HG03378 (cell line): Measurements from ENCODE around the gene NDUFA8.

Source experiments
- ATAC-seq: cut with Tn5 transposase; IDR thresholded peaks from one replicate; pipeline ENCODE4 v1.9.1; 2021; ENCODE audit warnings: mild to moderate bottlenecking, moderate library complexity; ENCODE audit not compliant: unreplicated experiment

NDUFA8 gene

DNA sequence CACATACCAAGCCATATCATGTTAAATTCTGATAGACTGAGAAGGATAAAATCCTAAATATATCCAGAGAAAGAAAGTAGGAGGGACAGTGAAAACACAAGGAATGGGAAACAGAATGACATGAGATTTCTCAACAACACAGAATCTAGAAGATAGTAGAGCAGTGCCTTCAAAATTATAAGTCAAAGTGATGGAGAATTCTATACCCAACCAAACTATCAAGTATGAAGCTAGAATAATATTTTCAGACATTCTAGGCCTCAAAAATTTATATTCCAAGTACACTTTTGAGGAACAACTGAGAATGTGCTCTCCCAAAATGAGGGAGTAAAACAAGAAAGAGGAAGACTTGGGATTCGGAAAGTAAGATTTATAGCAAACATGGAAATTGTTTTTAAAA lies 55.6 kb downstream of the NDUFA8 start:
- ATAC-seq: no peak

DNA sequence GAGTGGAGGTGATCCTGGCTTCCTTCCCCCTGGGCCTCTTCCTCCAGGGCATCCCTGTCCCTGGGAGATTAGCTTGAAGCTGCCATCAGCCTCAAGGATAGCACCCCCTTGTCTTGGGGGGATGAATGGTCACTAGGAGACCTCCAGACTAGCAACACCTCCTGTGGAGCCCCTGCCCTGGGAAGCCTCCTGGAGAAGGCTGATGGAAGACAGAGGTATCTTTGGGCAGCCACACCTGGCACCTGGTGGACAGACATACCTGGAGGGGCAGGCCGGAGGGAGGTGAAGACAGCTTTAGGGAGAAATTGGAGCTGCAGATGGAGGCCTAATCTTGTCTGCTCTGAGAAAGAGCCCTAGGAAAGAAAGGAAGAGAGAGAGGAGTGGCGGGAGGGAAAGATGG lies 57.4 kb downstream of the NDUFA8 start:
- ATAC-seq: no peak

DNA sequence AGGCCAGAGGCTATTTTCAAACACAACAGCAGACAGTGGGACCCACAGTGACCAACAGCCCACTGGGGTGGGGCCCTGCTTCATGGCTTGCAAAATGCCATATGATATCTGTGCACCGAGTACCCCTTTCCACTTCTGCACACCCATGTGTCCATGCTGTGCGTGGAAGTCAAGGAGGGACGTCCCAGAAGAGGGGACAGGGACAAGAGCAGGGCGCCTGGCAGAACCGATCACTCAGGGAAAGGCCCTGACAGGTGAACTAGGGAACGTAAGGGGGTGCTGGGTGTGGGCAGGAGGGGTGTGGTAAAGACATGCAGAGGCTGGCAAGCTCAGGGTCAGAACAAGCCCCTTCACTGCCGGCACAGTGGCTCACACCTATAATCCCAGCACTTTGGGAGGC lies 58.8 kb downstream of the NDUFA8 start:
- no peak for ATAC-seq

DNA sequence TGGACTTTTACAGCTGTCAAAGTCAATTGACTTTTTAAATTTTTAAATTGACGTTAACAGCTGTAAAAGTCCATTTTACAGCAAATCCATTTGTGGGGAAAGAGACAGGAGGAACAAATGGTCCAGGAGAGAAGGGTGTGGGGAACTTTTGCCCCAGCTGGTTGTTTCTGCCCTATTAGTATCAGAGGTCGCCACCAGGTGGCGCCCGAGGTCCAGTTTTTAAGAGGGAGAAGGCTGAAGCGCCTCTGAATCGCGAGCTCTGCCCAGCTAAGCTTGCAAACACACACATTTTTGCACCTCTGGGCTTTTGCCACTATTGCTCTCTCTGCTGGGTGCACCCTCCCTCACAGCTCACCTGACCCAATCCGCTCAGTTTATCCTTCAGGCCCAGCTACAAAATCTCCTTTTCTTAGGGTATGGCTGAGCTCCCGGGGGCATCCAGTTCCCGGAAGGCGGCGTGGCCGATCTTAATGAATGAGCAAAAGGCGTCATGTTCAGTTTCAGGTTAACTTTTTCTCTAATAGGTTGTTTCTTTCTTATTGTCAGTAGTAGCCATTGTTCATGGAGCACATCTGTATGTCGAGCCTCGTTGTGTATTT lies 60.2 kb downstream of the NDUFA8 start:
- no peak for ATAC-seq

DNA sequence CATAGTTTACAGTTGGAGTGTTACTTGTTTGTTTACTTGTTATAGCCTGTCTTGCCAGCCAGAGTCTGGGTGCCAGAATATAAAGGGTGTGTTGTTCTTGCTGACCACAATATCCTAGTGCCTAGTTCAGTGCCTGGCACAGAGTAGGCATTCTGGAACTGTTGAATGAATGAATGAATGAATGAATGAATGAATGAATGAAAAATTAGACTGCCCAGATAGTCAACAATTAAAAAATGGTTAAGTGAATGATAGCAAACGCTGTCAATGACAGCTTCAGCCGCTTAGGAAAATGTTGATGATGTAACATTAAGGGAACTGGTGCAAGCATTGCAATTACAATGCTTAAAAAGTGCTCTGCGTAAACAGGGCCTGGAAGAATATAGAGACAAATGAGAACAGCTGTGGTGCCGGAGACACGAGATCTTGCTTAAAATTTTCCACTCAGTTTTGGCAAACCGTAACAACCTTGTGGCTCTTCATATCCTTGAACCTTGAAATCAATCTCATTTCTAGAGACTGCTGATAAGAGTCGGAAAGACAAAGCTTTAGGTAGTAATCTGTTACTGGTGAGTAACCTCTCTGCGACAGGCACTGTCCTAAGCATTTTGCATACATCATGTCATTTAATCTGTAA lies 61.8 kb downstream of the NDUFA8 start:
- no peak for ATAC-seq

DNA sequence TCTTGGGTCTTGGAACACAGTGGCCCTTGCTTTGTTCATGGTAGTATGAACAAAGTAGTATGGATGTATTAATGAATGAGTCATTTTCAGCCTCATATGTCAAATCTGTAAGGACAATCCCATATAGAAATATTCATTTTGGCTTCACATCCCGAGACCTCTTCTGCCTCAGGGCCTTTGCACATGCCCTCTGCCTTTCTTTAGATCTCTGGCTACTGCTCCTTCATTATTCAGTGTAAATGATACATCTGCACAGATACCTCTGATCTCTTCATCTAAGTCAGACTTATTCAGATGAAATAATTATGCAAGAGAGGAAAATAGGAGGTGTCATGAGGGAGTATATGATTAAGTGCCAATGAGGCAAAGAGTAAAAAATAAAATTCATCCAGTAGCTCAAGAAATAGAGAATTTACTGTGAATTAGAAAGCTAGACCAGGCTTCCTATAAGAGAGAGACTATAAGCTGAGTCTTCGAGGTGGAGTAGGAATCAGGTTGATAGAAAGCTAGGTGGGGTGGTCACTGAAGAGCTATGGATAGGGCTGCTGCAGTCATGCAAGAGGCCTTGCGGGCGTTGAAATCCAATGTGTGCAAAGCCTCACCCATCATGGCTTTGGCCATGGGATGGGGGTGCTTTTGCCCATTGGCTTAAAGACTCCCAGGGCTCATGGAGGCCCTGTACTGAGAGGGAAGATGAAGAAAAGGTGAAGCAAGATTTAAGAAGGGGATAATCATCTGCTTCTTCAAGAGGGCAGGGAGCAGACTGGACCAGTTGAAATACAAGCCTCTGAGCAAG lies 62.8 kb downstream of the NDUFA8 start:
- ATAC-seq: no peak

DNA sequence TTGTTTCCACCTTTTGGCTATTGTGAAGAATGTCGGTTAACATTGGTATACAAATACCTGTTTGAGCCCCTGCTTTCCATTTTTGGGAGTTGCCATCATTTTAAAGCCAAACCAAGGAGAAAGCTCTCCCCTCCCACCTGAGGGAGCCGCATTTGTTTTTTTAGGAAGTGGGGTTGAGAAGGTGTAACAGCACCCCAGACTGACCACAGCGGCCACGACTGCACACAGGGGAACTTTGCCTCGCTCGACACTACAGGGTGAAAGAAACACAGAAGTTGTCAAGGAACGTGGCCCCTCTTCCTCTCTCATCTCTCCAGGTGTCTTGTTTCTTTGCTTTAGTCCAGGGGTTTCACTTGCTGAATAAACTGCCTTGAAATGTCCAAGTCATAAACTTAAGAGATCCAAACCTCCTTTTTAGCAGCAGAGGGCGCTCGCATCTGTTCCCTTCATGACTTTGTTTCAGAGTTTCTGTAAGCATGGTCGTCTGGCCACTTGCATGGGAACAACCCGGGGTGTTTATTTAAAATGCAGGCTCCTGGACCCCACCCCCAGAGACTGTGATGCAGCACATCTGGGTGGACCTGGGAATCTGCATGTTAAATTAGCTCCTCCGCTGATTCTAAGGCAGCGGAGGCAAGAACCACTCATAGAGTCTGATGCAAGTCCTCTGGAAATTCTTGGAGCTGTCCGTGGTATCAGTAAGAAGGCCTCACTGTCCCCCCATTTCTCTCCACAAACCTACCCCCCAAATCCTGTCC lies 64.4 kb downstream of the NDUFA8 start:
- no peak for ATAC-seq
